Smooth muscle cell (in vitro differentiated cells): ENCODE measurements around the gene ANKDD1B. TPM values are rescaled to one million over a fixed set of nuclear protein-coding genes. Genes with fewer than 3 reads are reported as not detected.

Experiments
- DNase-seq: peaks from one replicate; lab custom pipeline; 2025; ENCODE audit not compliant: unreplicated experiment; lab: John Stamatoyannopoulos, UW
- H2AFZ ChIP-seq: fragments of 200-600 bp; sonication (generic); 2 replicates; pipeline ENCODE4 v1.6.0; 2016; ENCODE audit warnings: antibody characterized with exemption, low read depth, mild to moderate bottlenecking
- H3F3A ChIP-seq: fragments of 200-600 bp; sonication (generic); 2 replicates; pipeline ENCODE4 v1.6.0; 2017; ENCODE audit warnings: antibody characterized with exemption, low read depth
- H3K27ac ChIP-seq: fragments of 200-600 bp; sonication (generic); 2 replicates; pipeline ENCODE4 v1.5.1; 2016; ENCODE audit warnings: low read depth, mild to moderate bottlenecking
- H3K27me3 ChIP-seq: fragments of 200-600 bp; sonication (generic); 2 replicates; pipeline ENCODE4 v1.6.1; 2016; ENCODE audit warnings: low read depth, mild to moderate bottlenecking
- H3K36me3 ChIP-seq: fragments of 200-600 bp; sonication (generic); 2 replicates; pipeline ENCODE4 v1.5.1; 2016; ENCODE audit warnings: low read depth
- H3K4me1 ChIP-seq: fragments of 200-600 bp; sonication (generic); 2 replicates; pipeline ENCODE4 v1.5.1; 2016; ENCODE audit warnings: low read depth
- H3K4me2 ChIP-seq: fragments of 200-600 bp; sonication (generic); 2 replicates; pipeline ENCODE4 v1.6.0; 2016; ENCODE audit warnings: mild to moderate bottlenecking
- H3K4me3 ChIP-seq: fragments of 200-600 bp; sonication (generic); 2 replicates; pipeline ENCODE4 v1.5.1; 2016; ENCODE audit warnings: mild to moderate bottlenecking
- H3K79me2 ChIP-seq: fragments of 200-600 bp; sonication (generic); 2 replicates; pipeline ENCODE4 v1.6.0; 2016; ENCODE audit warnings: low read depth, mild to moderate bottlenecking
- H3K9ac ChIP-seq: fragments of 200-600 bp; sonication (generic); 2 replicates; pipeline ENCODE4 v1.6.0; 2016; ENCODE audit warnings: low read depth
- H3K9me3 ChIP-seq: fragments of 200-600 bp; sonication (generic); replicated peaks from 2 replicates; pipeline ENCODE4 v1.5.1; 2016; ENCODE audit warnings: low read depth
- H4K20me1 ChIP-seq: fragments of 200-600 bp; sonication (generic); 2 replicates; pipeline ENCODE4 v1.6.0; 2016; ENCODE audit warnings: low read depth
- CTCF ChIP-seq: fragments of 200-600 bp; sonication (generic); IDR thresholded peaks from 2 replicates; pipeline ENCODE4 v1.5.1; 2017; ENCODE audit warnings: borderline replicate concordance, mild to moderate bottlenecking, antibody characterized with exemption; ENCODE audit not compliant: insufficient read depth, poor library complexity, severe bottlenecking
- WGBS: methylation state at CpG from one replicate; pipeline ENCODE4 v1.1.7; 2016; ENCODE audit warnings: low lambda C conversion rate; 5-methylcytosine and 5-hydroxymethylcytosine counted together
- polyA plus RNA-seq: library from polyadenylated mRNA; unstranded; fragments of >200 nt; fragmentation: Nextera tagmentation; extraction: Ambion mirVana; gene quantifications from 2 replicates; pipeline ENCODE4 v1.2.1, GENCODE V29; 2016
- total RNA-seq: library from RNA; depleted of rRNA; stranded (reverse); fragments of >200 nt; gene quantifications from 2 replicates; pipeline ENCODE4 v1.2.3, GENCODE V29; 2014

The ANKDD1B gene
- total and polyA plus RNA-seq, 2 experiments from 2014 or later = 0.18 TPM; not detected in 1

GRCh38 chr5:75668977-75669689 is 57.9 kb downstream of the ANKDD1B start:
- WGBS = 36% methylated on average over 10 of the region's 10 CpGs

GRCh38 chr5:75670577-75670976 is 59.3 kb downstream of the ANKDD1B start:
- no peak for DNase-seq
- Histone ChIP-seq H2AFZ (no peak overlapping the region), H3K27ac (no peak overlapping the region), H3K4me2 (no peak overlapping the region), H3F3A (no peaks in the 10 kb centered on the region), H3K79me2 (no peaks in the 10 kb centered on the region), H3K9ac (no peak overlapping the region), H3K36me3 (no peaks in the 10 kb centered on the region), H3K27me3 (no peaks in the 10 kb centered on the region), H3K4me3 (no peak overlapping the region), H4K20me1 (no peaks in the 10 kb centered on the region), H3K9me3 (no peaks in the 10 kb centered on the region), H3K4me1 (peaks cover 4% of the 10 kb centered on the region)
- WGBS = 81% methylated on average over 3 of the region's 3 CpGs
- TF ChIP-seq CTCF = no peak

More at GRCh38 chr5:75668977-75669689, 57.9 kb downstream of the ANKDD1B start:
- Histone ChIP-seq H3K27me3 (no peaks in the 10 kb centered on the region), H3K4me1 (peaks cover 13% of the 10 kb centered on the region), H2AFZ (no peak overlapping the region), H3K36me3 (no peaks in the 10 kb centered on the region), H3K9me3 (no peaks in the 10 kb centered on the region), H3K27ac (no peak overlapping the region), H3K79me2 (no peaks in the 10 kb centered on the region), H3K4me2 (peak overlapping the region; percentile 25), H4K20me1 (no peaks in the 10 kb centered on the region), H3F3A (no peaks in the 10 kb centered on the region), H3K4me3 (peak overlapping the region; percentile 9), H3K9ac (no peak overlapping the region)
- TF ChIP-seq CTCF = no peak
- no peak for DNase-seq

- 94% methylated on average over 2 of the region's 2 CpGs for WGBS
- H4K20me1 ChIP-seq = no peaks in the 10 kb centered on the region
- no peaks in the 10 kb centered on the region for H3K27me3 ChIP-seq
- H3K4me3 ChIP-seq = no peak overlapping the region
- TF ChIP-seq CTCF = no peak
- H2AFZ ChIP-seq = no peak overlapping the region
- no peaks in the 10 kb centered on the region for H3K9me3 ChIP-seq
- no peaks in the 10 kb centered on the region for H3K79me2 ChIP-seq
- no peaks in the 10 kb centered on the region for H3F3A ChIP-seq
- no peak overlapping the region for H3K9ac ChIP-seq
- DNase-seq = no peak
- peaks cover 4% of the 10 kb centered on the region for H3K4me1 ChIP-seq
- H3K36me3 ChIP-seq = no peaks in the 10 kb centered on the region
- H3K4me2 ChIP-seq = no peak overlapping the region
- H3K27ac ChIP-seq = no peak overlapping the region
Observed at GRCh38 chr5:75671506-75671905, 60.3 kb downstream of the ANKDD1B start.

- Histone ChIP-seq H4K20me1 (no peaks in the 10 kb centered on the region), H3K27me3 (no peaks in the 10 kb centered on the region), H3K4me3 (no peak overlapping the region), H3K4me1 (no peaks in the 10 kb centered on the region), H3K9ac (no peak overlapping the region), H3K36me3 (no peaks in the 10 kb centered on the region), H3K27ac (no peak overlapping the region), H3K9me3 (no peaks in the 10 kb centered on the region), H3K4me2 (no peak overlapping the region), H3F3A (no peaks in the 10 kb centered on the region), H2AFZ (no peak overlapping the region), H3K79me2 (no peaks in the 10 kb centered on the region)
- DNase-seq = no peak
- TF ChIP-seq CTCF = no peak
- 89% methylated on average over 3 of the region's 3 CpGs for WGBS
Observed at GRCh38 chr5:75672616-75673015, 61.4 kb downstream of the ANKDD1B start.
